SK-N-MC (cell line): ENCODE results near the gene INSIG1.
A peak's percentile ranks its signal among the peaks of the same experiment; 100 is the strongest.

ENCODE experiments used
- DNase-seq: peaks from one replicate; pipeline ENCODE4 v3.0.0-alpha.2; 2011; ENCODE audit warnings: low read depth, low spot score
- H3K27ac ChIP-seq: fragments of 200-600 bp; sonication (generic); 2 replicates; pipeline ENCODE4 v1.5.1; 2016; ENCODE audit warnings: mixed run types
- H3K36me3 ChIP-seq: fragments of 200-600 bp; sonication (generic); 2 replicates; pipeline ENCODE4 v1.6.1; 2017; ENCODE audit warnings: antibody characterized with exemption, low read length, mixed read lengths; ENCODE audit not compliant: insufficient read depth
- H3K4me3 ChIP-seq: fragments of 200-600 bp; sonication (generic); 2 replicates; pipeline ENCODE4 v1.5.1; 2016
- H3K9ac ChIP-seq: fragments of 200-600 bp; sonication (generic); 2 replicates; pipeline ENCODE4 v1.8.0; 2017; ENCODE audit warnings: mixed run types, mixed read lengths; ENCODE audit not compliant: insufficient read length
- H3K9me3 ChIP-seq: fragments of 200-600 bp; sonication (generic); 2 replicates; pipeline ENCODE4 v1.6.1; 2017; ENCODE audit warnings: low read depth, mild to moderate bottlenecking, antibody characterized with exemption, low read length, moderate library complexity, mixed read lengths
- EZH2 ChIP-seq: fragments of 200-600 bp; sonication (generic); IDR thresholded peaks from one replicate; pipeline ENCODE4 v1.6.1; 2017; ENCODE audit warnings: antibody characterized with exemption
- FOXP2 ChIP-seq: optimal IDR thresholded peaks from 2 replicates; pipeline ENCODE3; 2011; ENCODE audit warnings: mild to moderate bottlenecking, moderate library complexity; ENCODE audit not compliant: insufficient read depth; ENCODE audit errors: extremely low read length, control extremely low read depth
- POLR2AphosphoS5 ChIP-seq: IDR thresholded peaks from 2 replicates; pipeline ENCODE4 v1.6.1; 2012; ENCODE audit warnings: mild to moderate bottlenecking, low read depth, low read length, borderline replicate concordance

Gene INSIG1

DNA sequence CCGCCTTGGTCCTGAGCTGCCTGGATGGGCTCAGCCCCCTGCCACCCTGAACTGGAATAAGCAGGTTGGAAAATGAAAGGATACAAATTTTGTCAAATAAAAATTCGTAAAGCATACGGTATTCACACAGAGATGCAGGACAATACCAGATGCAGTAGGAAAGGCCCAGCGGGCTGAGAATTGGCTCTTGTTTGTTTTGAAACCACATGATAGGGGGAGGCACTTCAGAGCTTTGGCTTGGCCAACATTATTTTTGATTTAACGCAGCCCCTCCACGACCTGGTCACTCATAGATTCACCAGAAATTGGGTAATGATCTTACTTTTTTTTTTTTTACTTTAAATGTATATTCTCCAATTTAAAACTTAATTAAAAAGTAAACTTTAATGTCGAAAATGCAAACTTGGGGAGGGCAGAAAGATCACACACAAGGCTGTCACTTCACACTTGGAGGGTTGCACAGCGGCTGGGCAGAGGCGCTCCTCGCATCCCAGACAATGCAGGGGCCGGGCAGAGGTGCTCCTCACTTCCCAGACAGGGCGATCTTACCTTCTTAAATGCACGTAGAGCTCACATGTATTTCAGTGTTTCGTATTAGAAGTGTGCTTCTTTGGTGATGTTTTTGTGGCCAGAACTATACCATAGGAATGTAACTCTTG lies 17.8 kb upstream of the INSIG1 start:
- H3K9me3 ChIP-seq: no peaks in the 10 kb centered on the region
- no peak overlapping the region for H3K4me3 ChIP-seq
- H3K27ac ChIP-seq: no peak overlapping the region
- no peak for DNase-seq
- TF ChIP-seq FOXP2 (no peak), EZH2 (no peak), POLR2AphosphoS5 (no peak)
- no peaks in the 10 kb centered on the region for H3K36me3 ChIP-seq
- H3K9ac ChIP-seq: no peak overlapping the region

DNA sequence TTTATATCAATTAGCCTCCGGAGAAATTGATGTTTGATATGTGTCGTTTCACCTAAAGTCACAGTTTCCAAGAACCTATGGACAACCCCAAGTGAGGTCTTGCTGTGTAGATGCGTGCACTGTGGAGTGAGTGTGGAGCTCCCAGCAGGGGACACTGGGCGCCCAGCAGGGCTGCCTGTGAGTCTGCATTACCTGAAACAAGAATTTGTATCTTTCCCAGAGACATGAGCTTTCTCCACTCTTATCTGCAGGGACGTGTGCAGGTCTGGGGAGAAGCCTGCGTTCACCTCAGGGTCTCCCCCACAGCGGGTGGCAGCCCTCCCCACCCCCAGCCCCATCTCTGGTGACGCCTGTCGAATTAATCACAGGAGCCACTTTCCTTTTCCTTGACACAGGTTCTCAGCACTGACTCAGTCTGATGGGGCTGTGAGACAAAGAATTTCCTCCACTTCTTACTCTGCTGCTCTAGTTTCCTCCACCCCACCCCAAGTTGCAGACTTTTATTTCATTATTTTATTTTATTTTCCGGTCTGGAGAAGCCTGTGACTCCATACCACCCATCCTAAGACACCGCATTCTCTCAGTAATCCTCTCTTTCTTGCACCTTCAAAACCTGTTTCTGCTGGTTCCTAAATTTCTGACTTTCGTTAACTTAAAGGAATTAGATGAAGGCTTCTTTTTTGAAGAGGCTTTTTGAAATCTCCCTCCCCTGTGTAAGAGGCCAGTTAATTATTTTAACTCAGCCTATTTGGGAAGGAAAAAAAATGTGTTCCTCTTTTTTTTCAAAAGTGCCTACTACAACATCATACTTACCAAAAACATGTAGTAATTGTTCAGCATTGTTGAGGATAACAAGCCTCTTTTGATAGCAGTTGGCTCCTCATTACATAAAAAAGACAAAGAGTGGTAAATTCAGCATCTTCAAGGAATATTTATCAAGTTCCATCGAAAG lies 17.0 kb upstream of the INSIG1 start:
- Histone ChIP-seq H3K36me3 (no peaks in the 10 kb centered on the region), H3K9me3 (no peaks in the 10 kb centered on the region), H3K27ac (no peak overlapping the region), H3K4me3 (no peak overlapping the region), H3K9ac (no peak overlapping the region)
- TF ChIP-seq POLR2AphosphoS5: no peak
- no peak for TF ChIP-seq EZH2
- no peak for TF ChIP-seq FOXP2
- DNase-seq: no peak

DNA sequence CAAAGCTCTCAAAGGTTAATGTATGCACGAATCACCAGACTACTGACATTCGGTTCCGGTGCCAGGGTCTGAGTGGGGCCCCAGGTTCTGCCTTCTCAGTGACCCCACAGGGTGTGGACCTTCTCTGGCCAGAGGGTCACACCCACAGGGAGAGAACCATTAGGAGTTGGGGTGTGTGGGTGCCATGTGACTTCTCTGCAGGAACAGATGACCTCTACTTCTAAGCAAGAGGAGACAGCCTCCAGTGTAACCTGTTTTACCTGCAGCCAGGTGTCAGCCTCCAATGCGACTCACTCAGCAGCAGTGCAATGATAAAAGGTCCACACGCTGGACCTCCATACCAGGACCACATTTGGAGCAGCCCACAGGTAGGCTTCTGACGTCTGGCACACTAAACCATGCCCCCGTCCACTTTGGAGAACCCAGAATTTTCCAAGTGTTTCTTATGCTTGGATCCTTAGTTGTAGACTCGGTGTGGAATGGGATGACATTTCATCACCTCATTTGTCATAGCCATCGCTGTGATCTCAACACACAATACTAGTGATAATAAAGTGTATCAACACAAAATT lies 16.2 kb upstream of the INSIG1 start:
- no peak overlapping the region for H3K27ac ChIP-seq
- TF ChIP-seq POLR2AphosphoS5: no peak
- TF ChIP-seq EZH2: no peak
- TF ChIP-seq FOXP2: no peak
- no peaks in the 10 kb centered on the region for H3K9me3 ChIP-seq
- no peak overlapping the region for H3K4me3 ChIP-seq
- no peak for DNase-seq
- H3K9ac ChIP-seq: no peak overlapping the region
- H3K36me3 ChIP-seq: no peaks in the 10 kb centered on the region

DNA sequence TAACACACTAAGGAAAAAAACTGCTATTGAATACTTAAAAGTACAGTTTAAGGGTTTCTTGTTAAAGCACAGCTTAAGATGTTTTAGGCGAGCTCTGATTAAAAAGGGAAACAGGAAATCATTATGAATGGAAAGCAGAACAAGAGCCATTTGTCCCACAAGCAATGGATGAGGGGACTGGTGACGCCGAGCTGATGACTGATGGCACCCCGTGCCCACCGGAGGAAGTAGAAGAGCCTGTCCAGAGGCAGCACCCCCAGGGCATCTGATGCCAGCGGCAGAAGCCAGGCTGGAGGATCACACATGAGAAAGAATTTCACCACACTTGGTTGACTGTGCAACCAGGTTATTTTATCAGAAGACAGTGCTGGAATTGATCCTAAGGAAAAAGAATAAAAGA lies 15.0 kb upstream of the INSIG1 start:
- H3K27ac ChIP-seq: no peak overlapping the region
- no peaks in the 10 kb centered on the region for H3K36me3 ChIP-seq
- no peak for TF ChIP-seq FOXP2
- TF ChIP-seq POLR2AphosphoS5: no peak
- no peak for TF ChIP-seq EZH2
- DNase-seq: no peak
- H3K9me3 ChIP-seq: no peaks in the 10 kb centered on the region
- 0 out of 2 replicates have a peak overlapping the region, but pooled peaks have one; percentile 19 for H3K4me3 ChIP-seq
- H3K9ac ChIP-seq: no peak overlapping the region

DNA sequence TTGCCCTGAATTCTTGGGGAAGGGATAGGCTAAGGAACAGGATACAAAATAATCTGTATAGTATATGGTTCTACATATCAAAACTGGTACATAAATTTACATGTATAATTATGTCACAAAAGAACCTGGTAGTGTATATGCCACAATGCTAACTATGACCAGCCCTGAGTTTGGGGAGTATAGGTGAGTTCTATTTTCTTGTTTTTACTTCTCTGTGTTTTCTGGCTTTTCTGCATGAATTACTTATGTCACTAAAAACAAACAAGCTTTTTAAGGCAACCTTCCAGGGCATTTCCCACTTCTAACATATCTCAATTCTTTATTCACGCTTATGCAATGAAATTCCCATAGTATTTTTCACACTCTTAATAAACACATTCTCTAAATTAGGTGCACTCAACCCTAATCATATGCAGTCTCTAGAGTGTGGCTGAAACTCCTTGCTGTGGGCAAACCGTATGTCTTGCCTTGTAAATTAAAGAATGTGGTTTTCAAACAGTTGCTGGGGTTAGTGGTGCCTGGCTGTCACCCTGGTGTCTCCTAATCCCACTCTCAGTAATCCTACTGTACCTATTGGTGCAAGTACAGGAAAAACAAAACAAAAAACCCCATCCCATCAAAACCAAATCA lies 14.0 kb upstream of the INSIG1 start:
- H3K36me3 ChIP-seq: no peaks in the 10 kb centered on the region
- no peak overlapping the region for H3K9ac ChIP-seq
- no peak for DNase-seq
- no peaks in the 10 kb centered on the region for H3K9me3 ChIP-seq
- no peak for TF ChIP-seq EZH2
- no peak for TF ChIP-seq FOXP2
- TF ChIP-seq POLR2AphosphoS5: no peak
- no peak overlapping the region for H3K4me3 ChIP-seq
- H3K27ac ChIP-seq: no peak overlapping the region

DNA sequence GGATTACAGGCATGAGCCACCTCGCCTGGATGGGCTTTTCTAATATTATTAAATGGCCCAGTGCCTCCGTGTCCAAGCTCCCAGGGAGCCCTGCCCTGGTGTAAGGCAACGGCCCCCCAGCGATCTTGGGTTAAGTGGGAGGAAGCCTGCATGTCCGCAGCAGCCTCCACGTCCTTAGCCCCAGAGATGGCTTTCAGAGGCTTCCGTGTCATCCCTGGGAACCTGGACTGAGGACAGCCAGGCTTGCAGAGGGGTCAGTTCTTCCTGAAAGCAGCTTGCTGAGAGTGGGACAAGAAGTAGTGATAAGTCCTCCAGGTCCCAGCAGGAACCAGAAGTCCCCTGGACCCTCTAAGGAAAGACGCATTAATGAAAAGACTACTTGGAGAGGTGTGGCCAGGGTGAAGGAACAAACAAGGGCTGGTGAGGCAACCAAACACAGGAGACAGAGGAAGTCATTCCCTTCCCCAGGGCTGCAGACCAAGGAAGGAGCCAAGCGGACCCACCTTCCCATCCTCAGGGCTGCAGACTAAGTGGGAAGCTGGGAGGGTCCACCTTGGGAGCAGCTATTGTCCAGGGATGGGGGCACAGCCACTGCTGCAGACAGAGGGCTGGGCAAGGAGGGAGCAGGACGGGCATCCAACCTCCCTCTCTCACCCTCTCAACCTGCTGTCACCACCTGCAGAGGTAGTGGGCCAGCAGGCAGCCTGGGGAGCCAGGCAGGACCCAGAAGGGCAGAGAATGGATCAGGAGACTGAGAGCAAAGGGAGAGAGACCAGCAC lies 13.0 kb upstream of the INSIG1 start:
- Histone ChIP-seq H3K9me3 (no peaks in the 10 kb centered on the region), H3K4me3 (no peak overlapping the region), H3K9ac (no peak overlapping the region), H3K27ac (no peak overlapping the region), H3K36me3 (no peaks in the 10 kb centered on the region)
- DNase-seq: no peak
- no peak for TF ChIP-seq EZH2

DNA sequence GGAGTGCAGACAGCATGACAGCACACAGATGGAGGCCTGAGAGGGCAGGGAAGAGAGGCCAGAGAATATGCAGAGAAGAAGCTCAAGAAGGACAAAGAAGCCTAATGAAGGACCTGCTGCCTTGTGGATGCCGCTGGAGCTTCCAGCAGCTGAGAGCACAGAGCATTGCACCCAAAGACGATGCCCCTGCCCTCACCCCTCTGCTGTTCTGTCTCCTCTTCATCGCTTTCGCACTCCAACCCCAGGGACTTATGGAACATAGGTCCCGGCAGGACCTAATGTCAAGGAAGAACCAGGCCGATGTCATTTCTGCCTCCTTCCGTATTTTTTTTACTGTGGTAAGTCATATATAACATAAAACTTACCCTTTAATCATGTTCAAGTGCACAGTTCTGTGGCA lies 12.3 kb upstream of the INSIG1 start:
- DNase-seq: no peak
- Histone ChIP-seq H3K36me3 (no peaks in the 10 kb centered on the region), H3K4me3 (no peak overlapping the region), H3K9me3 (no peaks in the 10 kb centered on the region), H3K27ac (no peak overlapping the region), H3K9ac (no peak overlapping the region)
- TF ChIP-seq POLR2AphosphoS5: no peak
- TF ChIP-seq FOXP2: no peak
- TF ChIP-seq EZH2: no peak

DNA sequence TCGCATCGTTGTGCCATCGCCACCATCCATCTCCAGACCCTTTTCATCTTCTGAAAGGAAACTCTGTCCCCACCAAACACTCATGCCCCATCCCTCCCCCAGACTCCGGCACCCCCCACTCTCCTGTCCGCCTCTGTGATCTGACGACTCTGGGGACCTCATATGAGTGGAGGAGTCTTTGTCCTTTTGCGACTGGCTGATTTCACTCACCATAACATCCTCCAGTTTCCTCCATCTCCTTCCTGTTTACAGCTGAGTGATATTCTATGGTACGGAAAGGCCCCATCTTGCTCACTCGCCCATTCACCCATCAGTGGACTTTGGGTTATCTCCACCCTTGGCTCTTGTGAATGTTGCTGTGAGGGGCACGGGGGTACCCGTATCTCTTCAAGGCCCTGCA lies 11.8 kb upstream of the INSIG1 start:
- H3K4me3 ChIP-seq: no peak overlapping the region
- TF ChIP-seq POLR2AphosphoS5 (no peak), FOXP2 (no peak), EZH2 (no peak)
- no peak for DNase-seq
- no peak overlapping the region for H3K27ac ChIP-seq
- H3K36me3 ChIP-seq: no peaks in the 10 kb centered on the region
- H3K9me3 ChIP-seq: no peaks in the 10 kb centered on the region
- no peak overlapping the region for H3K9ac ChIP-seq
